Measurements from ENCODE around the gene CIAO2A.

- no peak for TF ChIP-seq POLR2AphosphoS5 (IDR thresholded peaks at IDR 0.05; ENCODE audit: low read depth, low read length)
- no peak for TF ChIP-seq SIN3A (IDR thresholded peaks at IDR 0.05; ENCODE audit: borderline replicate concordance, insufficient read depth, low read length)
- TF ChIP-seq TAF1 (IDR thresholded peaks at IDR 0.05; ENCODE audit: borderline replicate concordance, insufficient read depth, low read length), result no peak
Observed at GRCh38 chr15:64030123-64030522, 63.5 kb downstream of the CIAO2A start.

Data from PFSK-1 (cell line).